ENCODE data around the gene GRXCR2. TPM values are rescaled to one million over a fixed set of nuclear protein-coding genes. Genes with fewer than 3 reads are reported as not detected.
A peak's percentile ranks its signal among the peaks of the same experiment; 100 is the strongest.
"Not testable (repeated sequence)": the region's sequence is repeated elsewhere in the genome, so short reads cannot be mapped to it uniquely, and the experiment has no call there.

Gene GRXCR2
- polyA plus RNA-seq (ENCODE audit: insufficient read depth in 1 of 5, insufficient read length in 5 of 5, low replicate concordance in 1 of 5) = not detected
- long read RNA-seq, donor 1 = 0 reads
- long read RNA-seq, donor 2 = 0 reads
- long read RNA-seq, donor 3 = 0 reads
- long read RNA-seq, donor 4 = 0 reads
- long read RNA-seq, donor 5 = 0 reads
- long read RNA-seq, donor 6 = 0 reads
- long read RNA-seq, donor 7 = 0 reads
- long read RNA-seq, donor 8 = 0 reads

DNA sequence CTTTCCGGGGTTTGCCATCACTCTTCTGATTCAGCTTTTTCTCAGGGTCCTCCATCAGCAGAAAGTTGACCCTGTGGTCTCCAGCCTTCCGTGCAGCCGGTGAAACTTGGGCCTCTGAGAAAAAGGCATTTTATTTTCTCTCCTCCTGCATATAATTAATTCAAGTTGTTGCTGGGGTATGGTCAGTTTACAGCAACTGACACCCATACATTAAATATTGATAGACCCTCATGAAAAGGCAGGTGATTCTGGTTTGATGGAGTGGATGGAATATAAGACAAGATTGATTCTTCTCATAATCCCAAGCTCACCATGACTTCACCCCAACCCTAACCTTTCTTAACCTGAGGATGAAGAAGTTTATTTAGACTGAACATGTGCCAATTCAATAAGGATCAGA lies at the start of gene GRXCR2:
TSS of gene GRXCR2 (minus strand) at position 101 of the 400 bp plus-strand sequence. CDS start at position 55, 46 bp downstream.
- no peak for DNase-seq

DNA sequence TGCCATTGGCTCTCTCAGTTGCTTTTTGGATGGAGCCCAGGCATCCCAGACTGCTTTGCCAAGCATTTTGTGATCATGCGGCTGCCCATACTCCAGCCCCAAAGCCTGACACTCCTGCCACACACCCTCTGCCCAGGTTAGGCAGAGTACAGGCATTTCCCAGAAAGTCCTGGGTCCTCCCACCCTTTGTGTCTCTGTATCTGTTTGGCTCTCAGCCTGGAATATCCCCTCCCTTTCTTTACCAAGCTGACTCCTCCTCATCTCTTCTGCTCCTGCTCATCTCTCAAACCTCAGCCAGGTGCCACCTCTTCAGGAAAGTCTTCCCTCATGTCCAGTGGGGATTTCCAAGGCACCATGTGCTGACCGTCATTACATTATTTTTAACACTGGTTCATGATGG lies 49.2 kb upstream of the GRXCR2 start:
- no peak for DNase-seq

GRCh38 chr5:145921211-145921610 lies 48.4 kb upstream of the GRXCR2 start:
- no peak for DNase-seq

DNA sequence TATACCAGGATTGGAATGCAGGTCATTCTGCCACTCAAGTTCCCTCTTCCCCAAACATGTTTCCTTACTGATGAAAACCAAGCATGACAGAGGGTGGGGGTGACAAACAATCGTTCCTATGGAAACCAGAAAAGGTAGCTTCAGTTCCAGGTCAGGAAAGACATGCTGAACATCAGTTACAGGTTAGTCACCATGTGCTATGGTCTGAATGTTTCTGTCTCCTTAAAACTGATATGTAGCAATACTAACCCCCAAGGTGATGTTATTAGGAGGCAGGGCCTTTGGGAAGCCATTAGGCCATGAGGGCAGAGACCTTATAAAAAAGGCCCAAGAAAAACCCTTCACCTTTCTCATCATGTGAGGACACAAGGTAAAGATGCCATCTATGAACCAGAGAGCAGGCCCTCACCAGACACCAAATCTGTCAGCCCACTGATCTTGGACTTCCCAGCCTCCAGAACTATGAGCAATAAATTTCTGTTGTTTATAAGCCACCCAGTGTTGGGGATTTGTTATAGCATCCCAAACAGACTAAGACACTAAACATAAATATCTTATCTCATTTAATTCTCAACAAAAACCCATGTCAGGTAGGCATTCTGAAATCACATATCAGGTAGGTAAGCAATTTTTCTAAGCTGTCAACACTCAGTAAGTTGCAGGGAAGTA lies 47.9 kb upstream of the GRXCR2 start:
- no peak for DNase-seq

DNA sequence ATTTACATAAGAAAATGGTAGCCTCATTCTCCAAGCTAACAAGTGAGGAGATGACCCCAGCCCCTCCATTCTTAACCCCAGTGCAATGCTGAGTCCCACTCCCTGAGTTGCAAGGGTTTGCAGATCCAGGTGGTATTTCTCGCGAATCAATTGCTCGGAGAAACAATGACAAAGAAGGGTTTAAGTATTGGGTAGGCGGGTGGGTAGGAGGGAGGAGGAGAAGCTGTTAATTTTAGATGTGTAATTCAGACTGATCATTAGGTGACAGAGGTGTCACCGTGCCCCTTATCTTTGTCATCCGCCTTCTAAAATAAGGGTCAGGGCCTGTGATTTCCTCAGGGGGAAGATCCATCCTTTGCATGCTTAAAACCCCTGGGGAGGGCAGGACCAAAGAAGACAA lies 46.6 kb upstream of the GRXCR2 start:
- DNase-seq = no peak

GRCh38 chr5:145918397-145918796 lies 45.6 kb upstream of the GRXCR2 start:
- DNase-seq = no peak

GRCh38 chr5:145917288-145917687 lies 44.5 kb upstream of the GRXCR2 start:
- DNase-seq = no peak

DNA sequence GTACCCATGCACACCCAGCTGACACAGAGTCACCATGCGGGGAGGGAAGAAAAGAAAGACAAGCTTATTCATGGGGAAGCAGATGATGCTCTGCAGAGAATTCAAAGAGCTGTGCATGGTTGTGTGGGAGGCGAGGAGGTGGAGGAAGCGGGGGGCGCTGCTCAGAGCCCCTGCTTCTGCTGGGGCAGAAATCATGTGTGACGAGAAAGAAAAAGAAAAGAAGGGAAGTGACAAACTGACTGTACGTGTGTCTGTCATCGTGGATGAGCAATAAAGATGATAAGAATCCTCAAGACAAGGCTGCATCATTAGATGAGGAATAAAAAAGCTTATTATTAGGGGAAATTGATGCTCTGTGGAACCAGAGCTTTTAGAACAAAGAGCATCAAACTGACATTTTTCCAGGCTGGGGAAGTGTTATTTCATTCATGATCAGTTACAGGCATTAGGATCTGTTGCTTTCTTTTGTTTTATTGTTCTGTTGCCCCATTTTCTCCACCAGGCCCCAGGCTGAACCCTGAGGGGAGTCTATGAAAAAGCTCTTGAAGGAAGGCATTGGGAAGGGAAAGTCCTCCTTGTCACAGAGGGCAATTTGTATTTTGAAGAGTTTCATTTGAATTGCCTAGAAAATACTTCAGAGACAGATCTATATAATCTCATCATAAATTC lies 43.3 kb upstream of the GRXCR2 start:
- no peak for DNase-seq

- DNase-seq = no peak
These were observed 40.9 kb upstream of the GRXCR2 start for GRCh38 chr5:145913701-145914100.

DNA sequence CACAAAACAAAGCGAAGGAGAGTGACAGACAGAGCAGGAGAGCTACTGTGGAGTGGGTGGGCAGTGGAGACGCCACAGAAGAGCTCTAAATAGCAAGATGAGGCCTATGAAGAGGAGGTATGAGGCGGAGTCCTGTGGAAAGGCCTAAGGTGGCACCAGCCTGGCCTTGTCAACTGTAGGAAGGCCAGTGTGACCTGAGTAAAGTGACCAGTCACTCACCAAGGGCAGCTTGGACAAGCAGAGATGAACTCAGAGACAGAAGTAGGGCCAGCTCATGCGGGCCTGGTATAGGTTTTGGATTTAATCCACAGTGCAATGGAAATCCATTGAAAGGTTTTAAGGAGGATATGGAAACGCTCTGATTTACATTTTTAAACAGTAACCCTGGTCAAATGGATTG lies 39.8 kb upstream of the GRXCR2 start:
- no peak for DNase-seq

DNA sequence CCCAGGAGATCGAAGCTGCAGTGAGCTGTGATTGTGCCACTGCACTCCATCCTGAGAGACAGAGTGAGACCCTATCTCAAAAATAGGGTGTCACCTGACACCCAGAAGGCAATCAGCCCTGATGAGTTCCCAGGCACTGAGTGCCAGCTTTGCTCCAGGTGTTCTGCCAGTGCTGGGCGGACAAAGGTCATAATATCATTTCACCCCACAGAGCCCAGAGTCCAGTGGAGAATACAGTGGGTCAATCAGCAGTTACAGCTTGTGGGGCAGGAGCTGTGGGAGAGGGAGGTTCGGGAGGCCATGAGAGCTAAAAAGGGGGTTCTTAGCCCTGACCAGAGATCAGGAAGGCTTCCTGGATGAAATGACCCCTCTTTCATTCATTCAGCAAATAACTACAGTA lies 39.2 kb upstream of the GRXCR2 start:
- DNase-seq = no peak

DNA sequence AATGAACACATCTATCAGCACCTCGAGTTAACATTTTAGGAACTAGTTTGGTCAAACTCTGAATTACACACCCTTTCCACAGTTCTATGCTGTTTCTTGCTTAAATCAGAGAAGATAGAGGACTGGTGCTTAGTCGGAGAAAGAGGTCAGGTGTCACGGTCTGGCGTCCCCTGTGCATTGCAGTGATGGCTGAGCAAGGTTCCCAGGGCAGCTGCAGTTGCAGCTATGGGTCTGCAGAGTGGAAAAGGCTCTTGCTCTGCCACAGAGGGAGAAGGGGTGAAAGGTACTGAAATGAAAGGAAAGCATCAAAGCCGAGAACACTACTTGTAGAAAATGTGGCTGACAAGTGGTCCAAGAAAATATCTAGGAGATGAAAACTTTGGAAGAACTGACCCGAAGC lies 38.4 kb upstream of the GRXCR2 start:
- DNase-seq = no peak

DNA sequence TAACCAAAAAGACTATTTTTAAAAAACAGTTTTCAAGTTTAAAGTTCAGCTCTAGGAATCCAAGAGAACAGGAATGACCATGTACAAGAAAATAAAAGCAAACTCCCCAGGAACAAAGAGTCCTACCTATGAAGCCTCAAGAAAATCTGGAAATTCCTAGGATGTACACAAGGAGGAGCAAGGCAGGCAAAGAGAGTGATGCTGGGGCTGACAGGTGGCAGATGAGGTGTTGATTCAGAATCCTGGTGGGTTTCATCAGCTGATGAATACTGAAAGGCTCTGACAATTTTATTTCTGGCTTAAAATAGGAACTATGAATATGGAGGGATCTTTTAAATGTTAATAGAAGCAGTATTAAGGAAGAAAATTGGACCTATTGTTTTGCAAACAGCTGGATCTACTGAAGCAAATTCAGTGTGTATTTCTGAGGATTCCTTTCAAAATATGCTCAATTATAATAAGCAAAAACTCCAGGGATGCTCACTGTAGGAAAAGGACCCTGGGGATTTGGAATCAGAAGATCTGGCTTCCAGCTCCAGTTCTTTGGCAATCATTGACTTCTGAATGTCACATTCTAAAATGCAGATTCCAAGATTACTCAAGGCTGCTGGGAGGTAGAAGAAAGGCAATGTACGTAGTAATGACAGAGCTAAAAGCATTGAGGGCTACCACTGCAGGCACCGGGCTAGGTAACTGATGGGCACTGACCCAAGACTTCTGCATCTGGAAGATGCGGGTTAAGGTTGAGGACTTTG lies 35.6 kb upstream of the GRXCR2 start:
- no peak for DNase-seq

GRCh38 chr5:145906401-145906800 lies 33.6 kb upstream of the GRXCR2 start:
- DNase-seq = no peak

- no peak for DNase-seq
These were observed 31.9 kb upstream of the GRXCR2 start for GRCh38 chr5:145904743-145905142.

- no peak for DNase-seq
These were observed 31.1 kb upstream of the GRXCR2 start for GRCh38 chr5:145903867-145904266.

DNA sequence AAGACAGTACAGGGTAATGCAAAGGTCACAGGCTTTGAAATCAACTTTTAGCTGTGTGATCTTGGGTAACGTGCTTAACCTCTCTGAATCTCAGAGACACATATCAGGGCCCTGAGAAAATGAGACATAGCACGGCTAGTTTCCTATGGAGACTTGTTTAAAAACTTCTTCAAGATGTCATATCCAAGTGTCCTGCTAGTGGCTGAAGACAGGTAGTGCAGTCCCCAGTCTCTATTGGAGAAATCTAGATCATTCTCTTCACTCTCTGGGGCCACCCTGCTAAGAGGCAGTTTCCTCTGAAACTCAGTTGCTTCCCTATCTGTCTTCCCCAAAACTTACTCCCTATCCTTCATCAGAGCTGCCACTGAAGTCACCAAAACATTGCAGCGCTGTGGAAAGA lies 30.3 kb upstream of the GRXCR2 start:
- no peak for DNase-seq

DNA sequence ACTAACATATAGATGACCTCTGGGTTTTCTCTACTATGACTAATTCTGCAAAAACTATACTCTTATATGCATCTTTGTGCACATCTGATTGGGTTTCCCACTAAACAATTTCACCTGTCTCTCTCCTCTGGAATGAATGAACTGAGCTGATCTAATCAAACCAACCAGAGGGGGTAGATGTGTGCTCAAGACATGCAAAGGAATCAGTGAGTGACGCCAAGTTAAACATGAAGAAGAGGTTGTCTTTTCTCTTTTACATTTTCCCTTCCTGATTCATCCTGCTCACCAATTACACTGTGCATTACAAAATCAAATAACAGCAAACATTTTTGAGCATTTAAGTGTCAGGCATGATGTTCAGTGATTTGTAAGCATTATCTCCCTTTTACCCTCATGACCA lies 29.6 kb upstream of the GRXCR2 start:
- no peak for DNase-seq

DNA sequence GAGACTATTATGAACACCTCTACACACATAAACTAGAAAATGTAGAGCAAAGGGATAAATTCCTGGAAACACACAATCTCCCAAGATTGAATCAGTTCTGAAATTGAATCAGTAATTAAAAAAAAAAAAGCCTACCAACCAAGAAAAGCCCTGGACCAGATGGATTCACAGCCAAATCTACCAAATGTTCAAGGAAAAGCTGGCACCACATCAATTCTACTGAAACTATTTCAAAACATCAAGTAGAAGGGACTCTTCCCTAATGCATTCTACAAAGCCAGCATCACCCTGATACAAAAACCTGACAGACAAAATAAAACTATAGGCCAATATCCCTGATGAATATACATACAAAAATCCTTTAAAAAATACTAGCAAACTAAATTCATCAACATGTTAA lies 25.4 kb upstream of the GRXCR2 start:
- no peak for DNase-seq

- DNase-seq = not testable (repeated sequence)
These were observed 18.6 kb upstream of the GRXCR2 start for GRCh38 chr5:145891378-145891777.

GRCh38 chr5:145889611-145890010 lies 16.8 kb upstream of the GRXCR2 start:
- no peak for DNase-seq

- DNase-seq = peak in 1 of 2 donors; percentile 10
These were observed 15.3 kb upstream of the GRXCR2 start for GRCh38 chr5:145887976-145888574.

Measured in right lung (tissue), 10 donors.